Measurements from ENCODE around the gene DBNDD1.

Gene DBNDD1

GRCh38 chr16:89990799-89991198 lies 28.5 kb downstream of the DBNDD1 start:
- ChIA-PET POLR2A (no interaction called here), CTCF (interaction anchor here (0.8 kb wide), 1 partner anchor 20 kb away, joined by 3 read pairs; no protein-coding TSS in a partner anchor)
- TF ChIP-seq, protein P1, sequence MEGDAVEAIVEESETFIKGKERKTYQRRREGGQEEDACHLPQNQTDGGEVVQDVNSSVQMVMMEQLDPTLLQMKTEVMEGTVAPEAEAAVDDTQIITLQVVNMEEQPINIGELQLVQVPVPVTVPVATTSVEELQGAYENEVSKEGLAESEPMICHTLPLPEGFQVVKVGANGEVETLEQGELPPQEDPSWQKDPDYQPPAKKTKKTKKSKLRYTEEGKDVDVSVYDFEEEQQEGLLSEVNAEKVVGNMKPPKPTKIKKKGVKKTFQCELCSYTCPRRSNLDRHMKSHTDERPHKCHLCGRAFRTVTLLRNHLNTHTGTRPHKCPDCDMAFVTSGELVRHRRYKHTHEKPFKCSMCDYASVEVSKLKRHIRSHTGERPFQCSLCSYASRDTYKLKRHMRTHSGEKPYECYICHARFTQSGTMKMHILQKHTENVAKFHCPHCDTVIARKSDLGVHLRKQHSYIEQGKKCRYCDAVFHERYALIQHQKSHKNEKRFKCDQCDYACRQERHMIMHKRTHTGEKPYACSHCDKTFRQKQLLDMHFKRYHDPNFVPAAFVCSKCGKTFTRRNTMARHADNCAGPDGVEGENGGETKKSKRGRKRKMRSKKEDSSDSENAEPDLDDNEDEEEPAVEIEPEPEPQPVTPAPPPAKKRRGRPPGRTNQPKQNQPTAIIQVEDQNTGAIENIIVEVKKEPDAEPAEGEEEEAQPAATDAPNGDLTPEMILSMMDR (IDR thresholded peaks at IDR 0.05; ENCODE audit: control extremely low read depth, extremely low read depth, low read depth, missing control alignments), result no peak
- no peak for DNase-seq (ENCODE audit: extremely low spot score)

DNA sequence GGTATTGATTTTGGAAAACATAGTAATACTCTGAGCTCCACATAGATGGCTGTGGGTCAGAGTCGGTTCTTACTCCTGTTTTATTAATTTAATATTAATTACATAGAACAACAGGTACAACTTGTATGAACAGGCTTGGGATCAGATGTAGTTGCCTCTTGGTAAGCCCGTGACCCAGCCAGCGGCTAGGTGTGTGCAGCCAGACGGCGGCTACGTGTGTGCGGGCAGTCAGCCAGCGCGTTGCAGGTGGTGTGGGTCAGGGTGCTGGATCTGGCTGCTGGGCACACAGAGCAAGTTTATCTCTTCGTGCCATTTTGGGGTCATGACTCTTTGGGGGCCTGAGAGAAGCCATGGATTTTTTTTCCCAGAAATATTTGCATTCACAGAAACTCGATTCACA lies 30.3 kb downstream of the DBNDD1 start:
- ChIA-PET POLR2A (no interaction called here), CTCF (no interaction called here)
- TF ChIP-seq, protein P1 (IDR thresholded peaks at IDR 0.05; ENCODE audit: control extremely low read depth, extremely low read depth, low read depth, missing control alignments), result no peak
- no peak for DNase-seq (ENCODE audit: extremely low spot score)

DNA sequence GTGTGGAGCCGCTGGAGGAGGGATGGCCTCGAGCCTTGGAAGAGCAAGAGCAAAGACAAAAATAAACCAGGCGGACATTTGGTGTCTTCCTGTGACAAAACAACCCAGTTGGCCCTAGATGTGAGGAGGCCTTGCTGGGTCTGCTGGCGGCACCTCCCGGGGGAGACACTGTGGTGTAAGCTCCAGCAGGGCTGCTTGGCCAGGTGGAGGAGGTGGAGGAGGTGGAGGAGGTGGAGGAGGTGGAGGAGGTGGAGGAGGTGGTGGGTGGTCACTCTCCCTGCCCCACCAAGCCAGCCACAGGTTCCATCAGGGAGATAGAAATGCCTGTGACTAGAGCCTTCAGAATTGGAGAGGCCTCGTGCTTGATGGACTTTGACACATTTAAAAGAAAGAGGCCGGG lies 32.1 kb downstream of the DBNDD1 start:
- POLR2A ChIA-PET, result no interaction called here
- TF ChIP-seq, protein P1 (IDR thresholded peaks at IDR 0.05; ENCODE audit: control extremely low read depth, extremely low read depth, low read depth, missing control alignments), result no peak
- DNase-seq (ENCODE audit: extremely low spot score), result no peak
- CTCF ChIA-PET, result interaction anchor here (1.0 to 1.7 kb wide), 3 partner anchors 10 to 13 kb away, joined by 3 to 4 read pairs (median 3); no protein-coding TSS in a partner anchor

DNA sequence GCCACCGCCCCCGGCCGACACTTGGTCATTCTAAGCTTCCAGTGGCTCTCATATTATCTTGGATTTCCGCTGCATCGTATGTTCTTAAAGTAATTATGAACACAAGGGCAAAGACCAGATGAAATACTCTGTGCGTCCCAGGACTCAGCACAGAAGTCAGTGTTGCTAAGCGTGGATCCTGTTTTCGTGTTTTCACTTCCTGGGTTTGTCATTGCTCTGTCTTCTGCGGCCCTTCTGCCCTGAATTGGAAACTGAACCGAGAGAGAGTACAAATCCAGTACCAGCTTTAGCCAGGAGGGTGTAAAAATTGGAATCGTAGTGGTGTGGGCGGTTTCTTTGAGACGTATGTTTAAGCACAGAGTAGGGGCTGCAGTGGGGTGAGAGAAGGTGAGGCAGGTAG lies 32.7 kb downstream of the DBNDD1 start:
- DNase-seq (ENCODE audit: extremely low spot score), result no peak
- ChIA-PET CTCF (interaction anchor here (1.0 to 1.7 kb wide), 2 partner anchors 9 to 12 kb away, joined by 3 to 4 read pairs; no protein-coding TSS in a partner anchor), POLR2A (no interaction called here)

GRCh38 chr16:89985219-89985618 lies 34.0 kb downstream of the DBNDD1 start:
- ChIA-PET CTCF (no interaction called here), POLR2A (no interaction called here)
- DNase-seq (ENCODE audit: extremely low spot score), result no peak

More for the DNA sequence above, 32.7 kb downstream of the DBNDD1 start:
- TF ChIP-seq, protein P1 (IDR thresholded peaks at IDR 0.05; ENCODE audit: control extremely low read depth, extremely low read depth, low read depth, missing control alignments), result no peak

GRCh38 chr16:89984216-89984615 lies 35.0 kb downstream of the DBNDD1 start:
- ChIA-PET CTCF (interaction anchor here (1.3 kb wide), 1 partner anchor 10 kb away, joined by 3 read pairs; no protein-coding TSS in a partner anchor), POLR2A (no interaction called here)
- TF ChIP-seq, protein P1 (IDR thresholded peaks at IDR 0.05; ENCODE audit: control extremely low read depth, extremely low read depth, low read depth, missing control alignments), result no peak
- no peak for DNase-seq (ENCODE audit: extremely low spot score)

More at GRCh38 chr16:89985219-89985618, 34.0 kb downstream of the DBNDD1 start:
- TF ChIP-seq, protein P1 (IDR thresholded peaks at IDR 0.05; ENCODE audit: control extremely low read depth, extremely low read depth, low read depth, missing control alignments), result no peak
